Activated CD4-positive, alpha-beta T cell treated with anti-CD3 and anti-CD28 coated beads for 36 hours (primary cell): ENCODE data around the gene LCE3D. TPM values are rescaled to one million over a fixed set of nuclear protein-coding genes. Genes with fewer than 3 reads are reported as not detected.
"Not testable (repeated sequence)": the region's sequence is repeated elsewhere in the genome, so short reads cannot be mapped to it uniquely, and the experiment has no call there.

ENCODE experiments used
- ATAC-seq: fragments of 200-7000 bp; cut with Tn5 transposase; one replicate; pipeline ENCODE4 v1.10.0; 2021; ENCODE audit warnings: mild to moderate bottlenecking, moderate library complexity
- CTCF ChIA-PET: fragments of 350-600 bp; sonication (Branson Sonifier 250); formaldehyde crosslinking; loops from one replicate; lab custom pipeline; 2021; ENCODE audit warnings: antibody characterized with exemption; lab: Charles Lee
- POLR2A ChIA-PET: fragments of 350-600 bp; sonication (Branson Sonifier 250); formaldehyde crosslinking; loops from one replicate; lab custom pipeline; 2021; ENCODE audit warnings: antibody characterized with exemption, inconsistent platforms; lab: Charles Lee
- DNase-seq: peaks from one replicate; pipeline ENCODE4 v3.0.0-alpha.2; 2020
- H3K27ac Mint-ChIP-seq: one replicate; pipeline ENCODE4 v1.8.0; 2021; ENCODE audit warnings: mixed read lengths
- H3K27me3 Mint-ChIP-seq: one replicate; pipeline ENCODE4 v1.8.0; 2021; ENCODE audit warnings: mixed read lengths
- H3K36me3 Mint-ChIP-seq: one replicate; pipeline ENCODE4 v1.8.0; 2021; ENCODE audit warnings: low read depth, mixed read lengths
- H3K4me1 Mint-ChIP-seq: one replicate; pipeline ENCODE4 v1.8.0; 2021; ENCODE audit warnings: mixed read lengths
- H3K4me3 Mint-ChIP-seq: one replicate; pipeline ENCODE4 v1.8.0; 2021; ENCODE audit warnings: mild to moderate bottlenecking, moderate library complexity, mixed read lengths
- H3K9me3 Mint-ChIP-seq: one replicate; pipeline ENCODE4 v1.8.0; 2021; ENCODE audit warnings: low read depth, mixed read lengths
- intact Hi-C, 2 experiments: fragments of 100-400 bp; cut with DNase I in 1 of 2; cut with micrococcal nuclease in 1 of 2; formaldehyde crosslinking; loops; one replicate each; pipeline versions ENCODE4 v1.14.2 to v1.15.1; 2022 to 2024; cut with DNase I, micrococcal nuclease
- total RNA-seq, 2 experiments: library from RNA; stranded (reverse); gene quantifications; one replicate each; pipeline ENCODE4 v1.2.3, GENCODE V29; 2021

LCE3D gene, protein sequence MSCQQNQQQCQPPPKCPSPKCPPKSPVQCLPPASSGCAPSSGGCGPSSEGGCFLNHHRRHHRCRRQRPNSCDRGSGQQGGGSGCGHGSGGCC
- total RNA-seq: not detected

DNA sequence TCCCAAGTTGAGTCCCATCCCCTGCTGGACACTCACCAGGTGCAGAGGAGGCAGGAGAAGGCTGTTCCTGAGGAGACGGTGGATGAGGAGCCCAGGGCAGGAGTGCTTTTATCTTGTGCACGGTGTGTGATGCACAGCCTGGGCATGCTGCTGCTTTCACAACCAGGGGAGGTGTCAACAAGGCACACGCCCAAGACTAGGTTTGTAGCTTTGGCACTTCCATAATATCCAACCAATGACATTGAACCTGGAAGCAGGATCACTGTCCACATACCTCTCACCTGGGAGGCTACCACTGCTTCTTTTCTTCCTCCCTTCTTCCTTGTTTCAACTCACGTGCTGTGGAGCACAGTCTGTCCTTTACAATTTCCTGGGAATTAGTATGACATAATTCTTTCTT lies at the start of gene LCE3D:
TSS of gene LCE3D (minus strand) at position 84 of the 400 bp plus-strand sequence. CDS start 580 bp downstream, outside the sequence.
- ChIA-PET POLR2A (no interaction called here), CTCF (no interaction called here)
- Mint-ChIP-seq H3K4me1 (peaks cover 2% of the 10 kb centered on the region), H3K36me3 (no peaks in the 10 kb centered on the region), H3K9me3 (no peaks in the 10 kb centered on the region), H3K27ac (no peak within 1 kb of the TSS), H3K27me3 (peaks cover 20% of the 10 kb centered on the region), H3K4me3 (no peak within 1 kb of the TSS)
- no peak for ATAC-seq
- DNase-seq: no peak
- intact Hi-C loops: no loop called here

GRCh38 chr1:152626744-152627143 lies 46.4 kb upstream of the LCE3D start:
- CTCF ChIA-PET: no interaction called here
- Mint-ChIP-seq H3K4me3 (no peak overlapping the region), H3K36me3 (no peaks in the 10 kb centered on the region), H3K4me1 (peaks cover 6% of the 10 kb centered on the region), H3K27ac (no peak overlapping the region), H3K27me3 (peaks cover 18% of the 10 kb centered on the region), H3K9me3 (no peaks in the 10 kb centered on the region)
- DNase-seq (no peak), ATAC-seq (no peak)
- POLR2A ChIA-PET: no interaction called here
- intact Hi-C loops: no loop called here

GRCh38 chr1:152623203-152623844 lies 43.0 kb upstream of the LCE3D start:
- no peaks in the 10 kb centered on the region for H3K36me3 Mint-ChIP-seq
- peaks cover 12% of the 10 kb centered on the region for H3K27me3 Mint-ChIP-seq
- ChIA-PET CTCF (interaction anchor here (0.7 to 1.4 kb wide), 6 partner anchors 8 to 878 kb away, joined by 3 to 6 read pairs (median 4); no protein-coding TSS in a partner anchor), POLR2A (no interaction called here)
- peaks cover 10% of the 10 kb centered on the region for H3K9me3 Mint-ChIP-seq
- ATAC-seq (peak; percentile 64), DNase-seq (peak; percentile 63)
- H3K27ac Mint-ChIP-seq: no peak overlapping the region
- intact Hi-C loops: no loop called here
- no peak overlapping the region for H3K4me3 Mint-ChIP-seq
- H3K4me1 Mint-ChIP-seq: peaks cover 6% of the 10 kb centered on the region

DNA sequence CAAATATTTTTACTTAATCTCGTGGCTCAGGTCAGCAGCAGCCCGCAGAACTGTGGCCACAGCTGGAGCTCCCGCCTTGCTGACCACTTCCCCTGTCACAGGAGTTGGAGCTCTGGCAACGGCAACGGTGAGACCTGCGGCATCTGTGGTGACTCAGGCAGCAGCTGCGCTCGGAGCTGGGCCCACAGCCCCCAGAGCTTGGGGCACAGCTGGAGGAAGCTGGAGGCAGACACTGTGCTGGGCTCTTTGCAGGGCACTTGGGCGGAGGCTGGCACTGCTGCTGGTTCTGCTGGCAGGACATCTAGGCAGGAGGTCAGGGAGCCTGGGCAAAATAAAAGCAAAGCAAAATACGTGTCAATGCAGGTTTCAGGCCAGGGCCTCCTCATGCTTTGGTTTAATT lies 42.5 kb upstream of the LCE3D start, which contains the start of gene LCE3A:
TSS of gene LCE3A (minus strand) at position 301 of the 400 bp plus-strand sequence. CDS start at position 301, 0 bp downstream.
- Mint-ChIP-seq H3K27me3 (peaks cover 12% of the 10 kb centered on the region), H3K4me3 (no peak within 1 kb of the TSS), H3K27ac (no peak within 1 kb of the TSS), H3K36me3 (no peaks in the 10 kb centered on the region), H3K4me1 (peaks cover 6% of the 10 kb centered on the region), H3K9me3 (peaks cover 10% of the 10 kb centered on the region)
- ChIA-PET CTCF (interaction anchor here (0.7 to 1.4 kb wide), 6 partner anchors 9 to 879 kb away, joined by 3 to 6 read pairs (median 4); no protein-coding TSS in a partner anchor), POLR2A (no interaction called here)
- intact Hi-C loops: no loop called here
- peak; percentile 15 for DNase-seq
- no peak for ATAC-seq

DNA sequence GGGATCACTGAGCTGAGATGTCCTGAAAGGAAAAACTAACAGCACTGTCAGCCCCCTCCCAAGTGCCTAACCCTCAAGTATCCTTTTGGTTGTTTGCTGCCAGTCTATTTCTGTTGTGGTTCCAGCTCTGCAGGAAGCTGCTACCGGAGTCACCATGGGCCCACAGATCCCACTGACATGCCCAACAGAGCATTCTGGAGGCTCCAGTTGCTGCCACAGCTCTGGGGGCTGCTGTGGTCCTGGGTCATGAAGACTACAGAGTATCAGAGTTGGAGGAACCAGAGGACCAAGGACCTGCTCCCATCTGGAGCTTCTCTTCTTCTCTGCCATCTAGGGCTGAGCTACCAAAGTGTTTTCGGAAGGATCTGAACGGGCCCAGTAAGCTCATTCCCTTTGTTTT lies 41.7 kb upstream of the LCE3D start:
- CTCF ChIA-PET: interaction anchor here (0.6 to 1.4 kb wide), 4 partner anchors 30 to 76 kb away, joined by 3 to 6 read pairs (median 4); no protein-coding TSS in a partner anchor

GRCh38 chr1:152613511-152613910 lies 33.2 kb upstream of the LCE3D start, which contains the start of gene LCE3B:
Gene LCE3B, plus strand, starts transcription at chr1:152613811. Its CDS starts 0 bp downstream, at chr1:152613811.
- POLR2A ChIA-PET: no interaction called here
- no peak for ATAC-seq
- DNase-seq: no peak

More for the DNA sequence above, 41.7 kb upstream of the LCE3D start:
- no peaks in the 10 kb centered on the region for H3K36me3 Mint-ChIP-seq
- peaks cover 6% of the 10 kb centered on the region for H3K4me1 Mint-ChIP-seq
- H3K9me3 Mint-ChIP-seq: peaks cover 10% of the 10 kb centered on the region
- no peak overlapping the region for H3K27ac Mint-ChIP-seq
- POLR2A ChIA-PET: no interaction called here
- ATAC-seq: no peak
- peaks cover 12% of the 10 kb centered on the region for H3K27me3 Mint-ChIP-seq
- DNase-seq: no peak
- H3K4me3 Mint-ChIP-seq: no peak overlapping the region
- intact Hi-C loops: no loop called here

DNA sequence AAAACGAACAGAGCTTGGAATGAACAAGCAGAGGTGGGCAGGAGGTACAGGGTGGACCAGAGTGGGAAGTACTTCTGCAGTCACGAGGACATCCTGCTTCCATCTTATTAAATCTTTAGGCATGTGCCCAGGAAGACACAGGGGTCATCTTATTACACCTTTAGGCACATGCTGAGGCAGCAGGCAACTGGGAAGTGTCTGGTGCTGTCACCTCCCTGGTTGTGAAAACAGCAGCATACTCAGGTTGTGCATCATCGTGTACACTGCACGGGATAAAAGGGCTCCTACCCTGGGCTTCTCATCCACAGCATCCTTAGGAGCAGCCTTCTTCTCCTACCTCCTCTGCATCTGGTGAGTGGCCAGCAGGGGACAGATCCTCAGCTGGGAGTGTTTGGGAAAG lies 19.6 kb upstream of the LCE3D start, which contains the start of gene LCE3C:
TSS of gene LCE3C (plus strand) at position 301 of the 400 bp plus-strand sequence. CDS start 498 bp downstream, outside the sequence.
- intact Hi-C loops: no loop called here
- POLR2A ChIA-PET: no interaction called here
- Mint-ChIP-seq H3K9me3 (no peaks in the 10 kb centered on the region), H3K27me3 (no peaks in the 10 kb centered on the region), H3K4me1 (no peaks in the 10 kb centered on the region), H3K27ac (no peak within 1 kb of the TSS), H3K4me3 (no peak within 1 kb of the TSS), H3K36me3 (no peaks in the 10 kb centered on the region)
- CTCF ChIA-PET: no interaction called here
- DNase-seq (no peak), ATAC-seq (no peak)

More at GRCh38 chr1:152613511-152613910, 33.2 kb upstream of the LCE3D start, which contains the start of gene LCE3B:
- no peaks in the 10 kb centered on the region for H3K4me1 Mint-ChIP-seq
- no peak within 1 kb of the TSS for H3K4me3 Mint-ChIP-seq
- H3K9me3 Mint-ChIP-seq: peaks cover 2% of the 10 kb centered on the region
- no peaks in the 10 kb centered on the region for H3K27me3 Mint-ChIP-seq
- no peaks in the 10 kb centered on the region for H3K36me3 Mint-ChIP-seq
- CTCF ChIA-PET: no interaction called here
- intact Hi-C loops: no loop called here
- no peak within 1 kb of the TSS for H3K27ac Mint-ChIP-seq

- Mint-ChIP-seq H3K4me3 (no peak overlapping the region), H3K36me3 (no peaks in the 10 kb centered on the region), H3K4me1 (no peaks in the 10 kb centered on the region), H3K27ac (no peak overlapping the region), H3K9me3 (no peaks in the 10 kb centered on the region), H3K27me3 (no peaks in the 10 kb centered on the region)
- CTCF ChIA-PET: no interaction called here
- POLR2A ChIA-PET: no interaction called here
- intact Hi-C loops: no loop called here
- no peak for DNase-seq
- ATAC-seq: no peak
Measured at GRCh38 chr1:152596986-152597385, 16.7 kb upstream of the LCE3D start.

GRCh38 chr1:152585586-152585985 lies 5.3 kb upstream of the LCE3D start:
- Mint-ChIP-seq H3K4me1 (no peaks in the 10 kb centered on the region), H3K4me3 (no peak overlapping the region), H3K36me3 (no peaks in the 10 kb centered on the region), H3K27ac (no peak overlapping the region), H3K9me3 (no peaks in the 10 kb centered on the region), H3K27me3 (peaks cover 1% of the 10 kb centered on the region)
- no peak for ATAC-seq
- ChIA-PET CTCF (no interaction called here), POLR2A (no interaction called here)
- no peak for DNase-seq
- intact Hi-C loops: no loop called here

DNA sequence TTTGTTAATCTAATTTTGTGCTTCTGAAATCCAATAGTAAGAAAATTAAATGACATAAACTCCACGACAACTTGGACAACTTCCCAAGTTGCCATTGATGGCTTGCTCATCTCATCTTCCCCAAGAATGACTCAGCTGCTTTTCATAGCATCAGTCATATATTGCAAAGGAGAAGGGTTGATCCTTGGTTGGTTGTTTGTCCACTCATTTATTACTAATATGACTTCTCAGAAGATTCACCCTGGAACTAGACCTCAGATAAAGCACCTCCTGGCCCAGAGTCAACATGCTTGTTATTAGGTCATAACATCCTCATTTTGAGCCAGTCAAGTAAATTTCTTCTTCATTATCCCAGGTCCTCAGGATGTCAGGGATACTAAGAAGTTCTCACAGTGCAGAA lies 2.3 kb upstream of the LCE3D start:
- intact Hi-C loops: no loop called here
- DNase-seq: no peak
- Mint-ChIP-seq H3K9me3 (no peaks in the 10 kb centered on the region), H3K27me3 (peaks cover 12% of the 10 kb centered on the region), H3K4me1 (no peaks in the 10 kb centered on the region), H3K27ac (no peak overlapping the region), H3K4me3 (no peak overlapping the region), H3K36me3 (no peaks in the 10 kb centered on the region)
- POLR2A ChIA-PET: no interaction called here
- CTCF ChIA-PET: no interaction called here
- no peak for ATAC-seq

GRCh38 chr1:152579526-152579925 lies 790 bp downstream of the LCE3D start:
- intact Hi-C loops, H3K36me3 Mint-ChIP-seq, H3K4me3 Mint-ChIP-seq, DNase-seq, H3K4me1 Mint-ChIP-seq, POLR2A ChIA-PET, ATAC-seq, H3K9me3 Mint-ChIP-seq, H3K27ac Mint-ChIP-seq: not testable (repeated sequence)
- H3K27me3 Mint-ChIP-seq: peaks cover 26% of the 10 kb centered on the region
- CTCF ChIA-PET: interaction anchor here (0.5 to 1.8 kb wide), 3 partner anchors 39 to 94 kb away, joined by 3 to 6 read pairs (median 3); partner anchors contain the start of gene LCE3A
